Mammary epithelial cell (primary cell): Measurements from ENCODE around the gene NHS.

Experiments used
- CTCF ChIP-seq, 2 donors: IDR thresholded peaks in 1 of 2; conservative IDR thresholded peaks in 1 of 2; 2 replicates each; pipeline ENCODE4 v1.5.1; 2011 to 2012; ENCODE audit warnings: inconsistent platforms in 2 of 2, low read length in 2 of 2, mild to moderate bottlenecking in 2 of 2, control low read depth in 1 of 2, low read depth in 1 of 2; ENCODE audit not compliant: insufficient read depth in 1 of 2; ENCODE audit errors: extremely low read depth in 1 of 2
- EZH2 ChIP-seq: IDR thresholded peaks from 2 replicates; pipeline ENCODE4 v1.6.1; 2012; ENCODE audit warnings: low read length, inconsistent platforms, borderline replicate concordance

GRCh38 chrX:17511556-17511955 is 136.6 kb downstream of the NHS start:
- no peak for TF ChIP-seq CTCF (conservative IDR thresholded peaks at IDR 0.05 in 1 of 2, IDR thresholded peaks at IDR 0.05 in 1 of 2; ENCODE audit: extremely low read depth in 1 of 2, insufficient read depth in 1 of 2, low read depth in 1 of 2, low read length in 2 of 2)
- no peak for TF ChIP-seq EZH2
